ENCODE measurements around the gene EFCAB14.
"Not testable (repeated sequence)": the region's sequence is repeated elsewhere in the genome, so short reads cannot be mapped to it uniquely, and the experiment has no call there.

DNA sequence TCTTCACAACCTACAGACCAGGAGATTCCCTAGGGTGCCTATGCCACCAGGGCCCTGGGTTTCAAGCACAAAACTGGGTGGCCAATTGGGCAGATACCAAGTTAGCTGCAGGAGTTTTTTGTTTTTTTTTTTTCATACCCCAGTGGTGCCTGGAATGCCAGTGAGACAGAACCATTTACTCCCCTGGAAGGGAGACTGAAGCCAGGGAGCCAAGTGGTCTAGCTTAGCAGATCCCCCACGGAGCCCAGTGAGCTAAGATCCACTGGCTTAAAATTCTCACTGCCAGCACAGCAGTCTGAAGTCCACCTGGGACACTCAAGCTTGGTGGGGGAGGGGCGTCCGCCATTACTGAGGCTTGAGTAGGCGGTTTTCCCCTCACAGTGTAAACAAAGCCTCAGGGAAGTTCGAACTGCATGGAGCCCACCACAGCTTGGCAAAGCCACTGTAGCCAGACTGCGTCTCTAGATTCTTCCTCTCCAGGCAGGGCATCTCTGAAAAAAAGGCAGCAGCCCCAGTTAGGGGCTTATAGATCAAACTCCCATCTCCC lies 9.5 kb upstream of the EFCAB14 start:
- TF ChIP-seq FOXP2 (optimal IDR thresholded peaks at IDR 0.05; ENCODE audit: control extremely low read depth, extremely low read length, insufficient read depth); POLR2AphosphoS5 (IDR thresholded peaks at IDR 0.05; ENCODE audit: borderline replicate concordance, low read depth, low read length): not testable (repeated sequence)

All from SK-N-MC (cell line).